ENCODE data around the gene CPLX1.

CPLX1 gene

DNA sequence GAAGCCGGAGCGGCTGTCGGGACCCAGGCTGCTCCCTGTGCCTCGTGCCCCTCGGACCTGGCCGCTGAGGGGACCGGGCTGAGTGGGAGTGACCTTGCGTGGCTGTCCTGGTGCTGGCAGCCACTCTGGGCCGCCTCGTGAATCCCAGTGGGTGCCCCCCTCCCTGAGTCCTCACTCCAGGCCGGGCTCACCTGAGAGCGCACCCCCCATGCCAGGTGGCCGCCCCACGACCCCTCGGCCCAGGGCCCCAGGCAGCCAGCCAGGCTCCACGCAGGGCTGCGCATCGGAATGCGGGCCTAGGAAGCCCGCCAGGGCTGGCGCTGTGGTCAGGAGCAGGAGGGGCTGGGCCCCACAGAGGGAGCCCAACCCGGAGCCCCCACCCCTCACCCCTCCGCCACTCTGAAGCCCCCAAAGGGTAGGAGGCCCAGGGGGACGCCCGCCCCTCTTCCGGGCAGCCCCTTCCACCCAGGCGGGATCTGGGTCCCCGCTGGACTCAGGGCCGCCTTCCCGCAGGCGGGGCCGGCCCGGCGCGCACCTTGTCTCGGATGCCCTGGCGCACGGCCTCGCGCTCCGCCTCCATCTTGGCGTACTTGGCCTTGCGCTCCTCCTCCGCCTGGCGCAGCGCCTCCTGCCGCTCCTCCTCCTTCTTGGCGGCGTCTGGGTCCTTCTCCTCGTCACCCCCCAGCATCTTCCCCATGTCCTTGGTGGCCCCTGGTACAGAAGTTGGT lies 33.9 kb downstream of the CPLX1 start:
- ATAC-seq (ENCODE audit: low read depth), result peak; percentile 18; the same call in 1 of the 3 replicates
- Histone ChIP-seq H3K27me3 (ENCODE audit: insufficient read depth, poor library complexity, severe bottlenecking) (peaks cover 27% of the 10 kb centered on the region), H3K36me3 (ENCODE audit: low read depth) (no peaks in the 10 kb centered on the region), H3K27ac (ENCODE audit: poor library complexity, severe bottlenecking) (no peak overlapping the region), H3K9me3 (ENCODE audit: severe bottlenecking) (no peaks in the 10 kb centered on the region), H3K4me3 (ENCODE audit: severe bottlenecking) (no peak overlapping the region), H3K4me1 (ENCODE audit: insufficient read depth, poor library complexity, severe bottlenecking) (no peaks in the 10 kb centered on the region)
- TF ChIP-seq, protein P1, sequence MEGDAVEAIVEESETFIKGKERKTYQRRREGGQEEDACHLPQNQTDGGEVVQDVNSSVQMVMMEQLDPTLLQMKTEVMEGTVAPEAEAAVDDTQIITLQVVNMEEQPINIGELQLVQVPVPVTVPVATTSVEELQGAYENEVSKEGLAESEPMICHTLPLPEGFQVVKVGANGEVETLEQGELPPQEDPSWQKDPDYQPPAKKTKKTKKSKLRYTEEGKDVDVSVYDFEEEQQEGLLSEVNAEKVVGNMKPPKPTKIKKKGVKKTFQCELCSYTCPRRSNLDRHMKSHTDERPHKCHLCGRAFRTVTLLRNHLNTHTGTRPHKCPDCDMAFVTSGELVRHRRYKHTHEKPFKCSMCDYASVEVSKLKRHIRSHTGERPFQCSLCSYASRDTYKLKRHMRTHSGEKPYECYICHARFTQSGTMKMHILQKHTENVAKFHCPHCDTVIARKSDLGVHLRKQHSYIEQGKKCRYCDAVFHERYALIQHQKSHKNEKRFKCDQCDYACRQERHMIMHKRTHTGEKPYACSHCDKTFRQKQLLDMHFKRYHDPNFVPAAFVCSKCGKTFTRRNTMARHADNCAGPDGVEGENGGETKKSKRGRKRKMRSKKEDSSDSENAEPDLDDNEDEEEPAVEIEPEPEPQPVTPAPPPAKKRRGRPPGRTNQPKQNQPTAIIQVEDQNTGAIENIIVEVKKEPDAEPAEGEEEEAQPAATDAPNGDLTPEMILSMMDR (IDR thresholded peaks at IDR 0.05; ENCODE audit: poor library complexity, severe bottlenecking), result no peak
- DNase-seq (ENCODE audit: low spot score), result no peak

DNA sequence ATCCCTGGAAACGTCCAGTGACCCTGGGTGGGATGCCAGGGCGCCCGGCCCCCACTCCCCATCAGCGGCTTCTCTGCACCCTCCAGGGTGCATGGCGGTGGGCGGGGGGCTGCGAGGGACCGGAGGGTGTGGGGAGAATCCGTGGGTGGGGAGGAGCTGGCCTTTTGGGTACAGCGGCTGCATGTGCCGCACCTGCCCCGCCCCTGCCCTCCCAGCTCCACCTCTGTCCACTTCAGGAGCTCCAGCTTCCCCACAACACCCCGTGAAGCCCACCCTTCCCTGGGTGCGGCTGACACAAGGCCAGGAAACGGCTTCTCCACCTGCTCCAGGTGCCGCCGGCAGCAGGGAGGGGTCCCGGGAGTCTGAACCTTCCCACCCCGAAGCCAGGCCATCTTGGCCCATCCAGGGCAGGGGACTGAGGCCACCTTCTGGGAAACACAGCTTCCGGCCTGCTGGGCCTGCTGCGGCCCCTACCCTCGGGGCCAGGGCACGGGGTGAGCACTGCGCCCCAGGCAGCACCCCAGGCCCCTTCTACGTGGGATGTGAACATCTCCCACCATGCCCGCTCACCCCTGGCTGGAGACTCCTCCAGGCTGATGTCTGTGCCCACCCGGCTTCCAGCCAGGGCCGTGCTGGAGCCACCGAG lies 34.6 kb downstream of the CPLX1 start:
- ATAC-seq (ENCODE audit: low read depth) (no peak), DNase-seq (ENCODE audit: low spot score) (no peak)
- Histone ChIP-seq H3K36me3 (ENCODE audit: low read depth) (no peaks in the 10 kb centered on the region), H3K9me3 (ENCODE audit: severe bottlenecking) (no peaks in the 10 kb centered on the region), H3K4me1 (ENCODE audit: insufficient read depth, poor library complexity, severe bottlenecking) (no peaks in the 10 kb centered on the region), H3K27me3 (ENCODE audit: insufficient read depth, poor library complexity, severe bottlenecking) (peaks cover 32% of the 10 kb centered on the region), H3K27ac (ENCODE audit: poor library complexity, severe bottlenecking) (no peak overlapping the region), H3K4me3 (ENCODE audit: severe bottlenecking) (no peak overlapping the region)
- TF ChIP-seq, protein P1 (IDR thresholded peaks at IDR 0.05; ENCODE audit: poor library complexity, severe bottlenecking), result no peak

DNA sequence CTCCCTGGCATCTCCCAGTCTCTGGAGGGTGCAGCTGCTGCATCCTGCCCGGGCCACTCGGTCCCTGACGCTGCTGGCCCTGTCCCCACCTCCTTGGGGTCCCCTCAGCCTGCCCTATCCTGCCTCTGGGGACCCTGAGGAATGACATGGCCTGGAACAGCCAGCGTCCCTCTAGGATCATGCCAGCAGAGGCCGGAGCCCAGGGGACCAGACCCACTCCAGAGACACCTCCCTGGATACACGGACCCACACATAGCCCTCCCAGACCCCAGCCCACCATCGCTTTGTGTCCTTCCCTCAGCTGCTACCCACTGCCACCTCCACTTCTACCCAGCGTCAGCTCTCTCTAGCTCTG lies 35.5 kb downstream of the CPLX1 start:
- H3K4me1 ChIP-seq (ENCODE audit: insufficient read depth, poor library complexity, severe bottlenecking), result no peaks in the 10 kb centered on the region
- no peaks in the 10 kb centered on the region for H3K36me3 ChIP-seq (ENCODE audit: low read depth)
- ATAC-seq (ENCODE audit: low read depth) (no peak), DNase-seq (ENCODE audit: low spot score) (no peak)
- peaks cover 30% of the 10 kb centered on the region for H3K27me3 ChIP-seq (ENCODE audit: insufficient read depth, poor library complexity, severe bottlenecking)
- H3K27ac ChIP-seq (ENCODE audit: poor library complexity, severe bottlenecking), result no peak overlapping the region
- H3K4me3 ChIP-seq (ENCODE audit: severe bottlenecking), result no peak overlapping the region
- no peaks in the 10 kb centered on the region for H3K9me3 ChIP-seq (ENCODE audit: severe bottlenecking)
- TF ChIP-seq, protein P1 (IDR thresholded peaks at IDR 0.05; ENCODE audit: poor library complexity, severe bottlenecking), result no peak

DNA sequence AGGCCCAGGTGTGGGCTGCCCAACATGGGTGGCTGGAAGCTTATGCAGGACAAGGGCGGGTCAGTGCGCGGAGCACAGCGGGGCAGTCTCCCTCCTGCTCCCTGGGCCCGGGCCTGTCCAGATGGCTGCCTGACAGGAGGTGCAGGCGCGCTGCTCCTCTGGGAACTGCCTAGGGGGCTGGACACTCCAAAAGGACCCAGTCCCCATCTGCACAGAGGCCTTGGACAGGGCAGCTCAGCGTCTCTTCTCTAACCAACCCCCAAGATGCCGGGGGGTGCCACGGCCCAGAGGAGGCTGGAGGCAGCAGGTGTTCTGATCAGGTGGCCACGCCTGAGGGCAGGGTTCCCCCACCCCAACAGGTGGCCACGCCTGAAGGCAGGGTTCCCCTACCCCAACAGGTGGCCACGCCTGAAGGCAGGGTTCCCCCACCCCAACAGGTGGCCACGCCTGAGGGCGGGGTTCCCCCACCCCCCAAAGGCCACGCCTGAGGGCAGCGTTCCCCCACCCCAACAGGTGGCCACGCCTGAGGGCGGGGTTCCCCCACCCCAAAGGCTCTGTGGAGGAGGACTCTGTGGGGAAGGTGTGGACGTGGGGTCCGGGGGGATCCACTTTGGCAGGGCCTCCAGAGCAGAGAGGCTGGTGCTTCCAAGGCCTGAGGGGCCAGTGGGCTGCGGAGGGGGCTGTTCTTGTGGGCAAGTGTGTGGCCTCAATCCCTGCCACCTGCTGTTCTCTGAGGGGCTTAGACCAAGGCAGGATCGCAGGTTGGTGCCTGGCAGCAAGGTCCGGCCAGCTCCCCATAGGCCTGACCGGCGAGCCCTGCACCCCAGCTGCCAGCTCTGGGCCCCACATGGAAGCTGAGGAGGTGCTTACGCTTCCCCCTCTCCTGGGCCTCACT lies 36.1 kb downstream of the CPLX1 start:
- no peaks in the 10 kb centered on the region for H3K4me1 ChIP-seq (ENCODE audit: insufficient read depth, poor library complexity, severe bottlenecking)
- DNase-seq (ENCODE audit: low spot score) (no peak), ATAC-seq (ENCODE audit: low read depth) (no peak)
- no peaks in the 10 kb centered on the region for H3K36me3 ChIP-seq (ENCODE audit: low read depth)
- H3K27ac ChIP-seq (ENCODE audit: poor library complexity, severe bottlenecking), result no peak overlapping the region
- H3K4me3 ChIP-seq (ENCODE audit: severe bottlenecking), result no peak overlapping the region
- no peaks in the 10 kb centered on the region for H3K9me3 ChIP-seq (ENCODE audit: severe bottlenecking)
- TF ChIP-seq, protein P1 (IDR thresholded peaks at IDR 0.05; ENCODE audit: poor library complexity, severe bottlenecking), result no peak
- H3K27me3 ChIP-seq (ENCODE audit: insufficient read depth, poor library complexity, severe bottlenecking), result peaks cover 24% of the 10 kb centered on the region
